ENCODE measurements around the gene C6orf120.

C6orf120 gene

DNA sequence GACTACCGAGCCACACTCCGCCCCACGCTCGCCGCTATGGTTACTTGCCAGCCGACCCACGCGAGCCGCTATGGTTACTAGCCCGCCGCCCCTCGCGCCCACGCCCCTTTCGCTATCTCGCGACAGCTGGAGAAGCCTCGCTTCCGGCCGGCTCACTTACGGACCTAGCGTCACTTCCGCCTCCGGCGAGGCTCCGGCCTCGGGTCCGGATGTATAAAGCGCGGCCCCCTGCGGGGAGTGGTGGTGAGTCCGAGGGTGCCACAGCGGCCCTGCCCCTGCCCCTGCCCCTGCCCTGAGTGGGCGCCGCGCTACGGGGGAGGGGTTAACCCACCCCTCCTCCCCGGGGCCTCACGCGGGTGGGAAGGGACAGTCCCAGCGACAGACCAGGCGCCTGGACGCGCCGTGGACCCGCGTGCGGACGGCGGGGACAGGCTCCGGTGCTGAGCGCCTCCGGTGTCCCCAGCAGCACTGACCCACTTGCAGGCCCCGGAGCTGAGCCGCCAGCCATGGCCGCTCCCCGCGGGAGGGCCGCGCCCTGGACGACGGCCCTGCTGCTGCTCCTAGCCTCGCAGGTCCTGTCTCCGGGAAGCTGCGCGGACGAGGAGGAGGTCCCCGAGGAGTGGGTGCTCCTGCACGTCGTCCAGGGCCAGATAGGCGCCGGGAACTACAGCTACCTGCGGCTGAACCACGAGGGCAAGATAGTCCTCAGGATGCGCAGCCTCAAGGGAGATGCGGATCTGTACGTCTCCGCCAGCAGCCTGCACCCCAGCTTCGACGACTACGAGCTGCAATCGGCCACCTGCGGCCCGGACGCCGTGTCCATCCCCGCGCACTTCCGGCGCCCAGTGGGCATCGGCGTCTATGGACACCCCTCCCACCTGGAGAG, at the start of gene C6orf120, which contains the start of gene WDR27:
Gene C6orf120 (plus strand): TSS at position 173 of the 886 bp plus-strand sequence. CDS start 334 bp downstream, at position 507.
Gene WDR27 (minus strand): TSS at position 76 of the 886 bp plus-strand sequence. CDS start 13,024 bp downstream, outside the sequence.
- peak; percentile 100 for DNase-seq

DNA sequence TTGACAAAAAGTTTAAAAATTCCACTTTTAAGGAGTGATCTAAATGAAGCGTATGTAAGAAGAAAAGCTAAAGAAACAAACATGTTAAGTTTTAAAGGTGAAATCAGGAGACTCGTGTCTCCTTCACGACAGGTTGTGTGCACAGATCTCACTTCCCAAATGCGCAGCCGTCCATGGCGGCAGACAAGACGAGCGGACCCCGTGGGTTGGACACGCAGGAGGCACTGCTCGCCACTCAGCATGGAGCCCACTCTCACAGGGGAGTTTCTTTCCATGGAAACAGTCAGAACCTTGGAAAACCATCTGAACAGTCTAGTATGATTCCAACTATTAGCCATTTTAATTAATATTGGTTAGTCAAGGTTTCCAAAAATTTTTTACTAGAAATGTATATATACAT, 49.0 kb upstream of the C6orf120 start:
- DNase-seq, result no peak

DNA sequence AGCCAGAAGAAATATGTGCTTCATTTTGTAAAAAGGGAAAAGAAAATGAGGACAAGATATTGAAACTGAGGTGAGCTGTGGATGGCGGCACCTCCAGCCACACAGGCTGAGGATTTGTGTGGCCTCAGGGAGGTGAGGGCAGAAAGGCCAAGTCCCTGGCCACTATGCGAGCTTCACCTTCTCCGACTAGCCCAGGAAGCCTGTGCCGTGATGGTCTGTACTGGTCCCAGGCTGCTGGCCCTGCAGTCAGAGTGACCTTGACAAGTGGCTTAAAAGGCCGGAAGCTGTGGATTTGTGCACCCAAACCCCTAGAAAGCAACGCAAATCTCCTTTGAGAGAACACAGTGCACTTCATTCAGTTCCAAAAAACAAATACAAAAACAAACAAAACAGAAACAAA, 48.2 kb upstream of the C6orf120 start:
- no peak for DNase-seq

DNA sequence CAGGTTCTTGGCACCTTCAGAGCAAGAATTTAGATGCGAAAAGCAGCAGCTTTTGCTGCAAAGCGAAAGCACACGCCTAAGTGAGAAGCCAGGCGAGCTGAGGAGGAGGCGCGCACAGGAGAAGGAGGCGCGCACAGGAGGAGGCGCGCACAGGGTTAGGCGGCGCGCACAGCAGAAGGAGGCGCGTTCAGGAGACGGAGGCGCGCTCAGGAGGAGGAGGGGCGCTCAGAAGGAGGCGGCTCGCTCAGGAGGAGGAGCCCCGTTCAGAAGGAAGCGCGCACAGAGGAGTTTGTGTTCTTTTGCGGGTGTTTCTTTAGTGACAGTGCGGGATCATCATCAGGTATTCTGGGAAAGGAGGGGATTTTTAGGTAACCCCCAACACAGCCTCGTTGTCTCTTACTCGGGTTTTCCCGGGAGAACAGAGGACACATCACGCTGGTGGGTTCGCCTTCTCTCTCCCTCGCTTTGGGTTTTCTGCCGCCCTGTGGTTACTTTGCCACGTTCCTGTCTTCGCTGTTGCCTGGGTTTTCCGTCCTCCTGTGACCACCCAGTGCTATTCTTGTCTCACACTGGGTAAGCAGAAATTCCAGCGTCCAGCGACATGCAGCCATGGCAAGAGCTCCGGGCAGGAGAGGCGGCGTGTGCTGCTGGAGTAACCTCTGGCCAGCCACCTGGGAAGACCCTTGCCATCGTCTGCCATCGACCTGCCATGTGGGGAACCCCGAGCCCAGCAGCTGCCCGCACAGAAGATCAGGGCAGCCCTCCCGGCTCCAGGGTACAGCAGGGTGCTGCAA, 47.1 kb upstream of the C6orf120 start:
- DNase-seq, result peak; percentile 58

DNA sequence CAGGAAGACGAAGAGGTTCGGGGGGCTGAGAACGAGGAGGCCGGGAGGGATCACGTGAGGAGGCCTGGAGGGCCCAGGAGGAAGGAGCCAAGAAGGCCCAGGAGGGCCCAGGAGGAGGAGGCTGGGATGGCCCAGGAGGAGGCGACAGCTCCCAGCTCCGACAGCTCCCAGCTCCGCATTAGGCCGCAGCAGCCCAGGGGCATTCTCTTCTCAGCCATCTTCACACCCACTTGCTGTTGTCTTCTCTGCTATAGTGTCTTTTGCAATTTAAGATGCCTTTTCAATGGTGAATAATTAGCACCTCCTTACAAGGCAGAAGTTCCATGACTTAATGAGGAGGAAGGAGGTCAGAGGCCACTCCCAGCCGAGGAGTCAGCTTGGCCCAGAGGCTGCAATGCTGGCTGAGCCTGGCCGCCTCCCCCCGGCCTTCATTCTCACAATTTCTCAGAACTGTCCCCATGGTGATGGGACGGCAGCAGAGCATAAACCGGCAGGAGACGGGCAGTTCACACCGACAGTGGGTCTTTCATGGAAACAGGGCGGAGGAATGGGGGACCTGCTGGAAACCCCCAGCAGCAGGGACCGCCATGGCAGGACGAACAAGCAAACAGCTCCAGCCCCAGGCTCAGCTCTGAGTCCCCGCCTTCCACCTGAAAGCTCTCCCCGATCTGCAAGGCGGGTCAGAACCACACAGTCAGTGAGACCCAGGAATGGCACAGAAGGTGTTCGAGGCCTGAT, 45.2 kb upstream of the C6orf120 start:
- DNase-seq, result no peak

DNA sequence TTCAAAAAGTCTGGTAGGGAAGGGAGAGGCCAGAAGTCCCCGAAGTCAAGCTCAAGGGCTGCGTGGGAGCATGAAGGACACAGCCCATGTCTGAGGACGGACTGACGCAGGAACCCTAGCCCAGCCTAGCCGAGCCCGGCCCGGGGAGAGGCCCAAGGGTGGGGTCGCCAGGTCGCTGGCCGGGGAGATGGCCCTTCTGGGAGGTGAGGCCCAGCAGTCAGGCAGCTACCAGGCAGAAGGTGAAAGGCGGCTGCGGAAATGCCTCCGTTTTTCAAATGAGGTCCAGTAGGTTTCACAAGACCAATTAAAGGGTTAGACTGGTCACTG, 44.7 kb upstream of the C6orf120 start:
- no peak for DNase-seq

DNA sequence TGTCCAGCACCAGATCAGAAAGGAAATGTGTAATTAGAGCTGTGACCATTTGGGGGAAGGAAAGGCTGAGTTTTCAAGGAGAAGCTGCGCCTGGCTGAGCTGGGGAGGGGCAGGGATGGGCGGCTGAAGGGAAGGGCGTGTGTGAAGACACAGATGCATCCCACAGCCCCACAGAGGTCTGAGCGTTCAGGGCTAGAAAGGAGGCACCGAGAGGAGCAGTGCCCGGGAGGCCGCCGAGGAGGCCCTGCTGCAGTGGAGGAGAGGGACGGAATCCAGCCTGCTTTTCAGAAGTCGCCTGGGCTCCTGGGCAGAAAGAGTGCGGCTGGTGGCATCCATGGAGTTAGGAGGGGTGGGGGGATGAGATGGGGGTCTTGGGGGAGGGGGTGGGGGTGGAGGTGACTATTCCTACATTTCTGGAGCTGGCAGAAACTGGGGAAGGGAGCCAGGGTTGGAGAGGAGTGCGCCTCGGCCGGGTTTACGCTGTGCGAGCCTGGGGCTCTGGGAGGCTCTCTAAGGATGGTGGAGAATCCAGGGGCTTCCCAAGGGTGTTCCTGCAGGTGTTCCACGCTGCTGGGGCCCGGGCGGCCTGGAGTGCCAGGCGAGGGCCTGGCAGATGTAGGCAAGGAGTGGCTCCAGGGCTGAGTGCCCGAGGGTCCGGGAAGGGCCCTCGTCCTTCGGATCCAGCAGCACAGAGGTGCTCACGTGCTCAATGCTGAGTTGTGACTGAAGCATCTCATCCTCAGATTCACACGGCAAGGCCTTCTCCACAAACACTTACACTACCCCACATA, 41.9 kb upstream of the C6orf120 start:
- no peak for DNase-seq

DNA sequence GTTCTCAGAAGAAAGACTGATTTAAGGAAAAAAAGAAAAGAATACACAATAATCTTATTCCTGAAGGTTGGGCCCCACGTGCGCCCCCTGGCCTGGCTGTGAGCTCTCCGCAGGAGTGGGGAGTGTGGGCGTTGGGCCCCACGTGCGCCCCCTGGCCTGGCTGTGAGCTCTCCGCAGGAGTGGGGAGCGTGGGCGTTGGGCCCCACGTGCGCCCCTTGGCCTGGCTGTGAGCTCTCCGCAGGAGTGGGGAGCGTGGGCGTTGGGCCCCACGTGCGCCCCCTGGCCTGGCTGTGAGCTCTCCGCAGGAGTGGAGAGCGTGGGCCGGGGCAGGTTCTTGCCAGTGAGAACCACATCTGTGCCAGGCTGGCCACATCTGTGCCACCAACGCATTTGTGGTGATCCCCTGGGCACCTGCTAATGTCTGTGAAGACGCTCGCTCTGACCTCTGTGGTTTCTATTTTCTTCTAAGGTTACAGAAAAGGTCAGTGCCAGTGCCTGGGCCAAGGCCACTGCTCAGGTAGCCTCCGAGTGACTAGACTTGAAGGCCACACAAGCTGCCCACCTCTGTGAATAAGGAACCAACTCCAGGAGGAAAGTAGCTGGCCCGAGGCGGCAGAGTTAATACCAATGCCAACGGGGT, 41.1 kb upstream of the C6orf120 start:
- DNase-seq, result no peak

DNA sequence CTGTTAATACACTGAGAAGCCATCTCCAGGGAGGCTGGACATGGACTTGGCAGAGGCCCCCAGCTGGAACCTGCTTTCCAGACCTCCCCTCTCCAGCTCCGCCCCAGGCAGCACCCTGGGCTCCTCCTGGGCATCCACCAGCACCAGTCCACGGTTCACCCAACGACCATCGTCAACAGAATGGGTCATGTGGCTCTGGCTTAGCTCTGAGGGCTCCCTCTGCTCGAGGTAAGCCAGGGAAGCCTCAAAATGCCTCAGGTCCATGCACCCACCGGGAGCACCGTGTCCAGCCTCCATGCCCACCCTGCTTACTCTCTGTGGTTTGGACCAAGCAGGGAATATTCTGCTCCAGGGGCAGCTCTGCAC, 40.6 kb upstream of the C6orf120 start:
- no peak for DNase-seq

DNA sequence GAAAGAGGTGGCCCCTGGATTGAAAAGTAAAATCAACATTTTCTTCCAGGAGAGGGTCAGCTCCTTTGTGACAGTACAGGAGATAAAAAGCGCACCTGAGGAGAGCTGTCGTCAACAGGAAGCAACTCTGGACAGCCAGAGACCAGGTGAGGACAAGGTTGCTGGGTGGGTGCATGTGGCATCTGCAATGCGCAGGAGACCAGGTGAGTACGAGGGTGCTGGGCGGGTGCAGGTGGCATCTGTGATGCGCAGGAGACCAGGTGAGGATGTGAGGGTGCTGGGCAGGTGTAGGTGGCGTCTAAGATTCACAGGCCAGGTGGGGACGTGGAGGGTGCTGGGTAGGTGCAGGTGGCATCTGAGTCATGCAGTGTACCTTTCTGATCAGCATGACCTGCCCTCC, 38.5 kb upstream of the C6orf120 start:
- no peak for DNase-seq

DNA sequence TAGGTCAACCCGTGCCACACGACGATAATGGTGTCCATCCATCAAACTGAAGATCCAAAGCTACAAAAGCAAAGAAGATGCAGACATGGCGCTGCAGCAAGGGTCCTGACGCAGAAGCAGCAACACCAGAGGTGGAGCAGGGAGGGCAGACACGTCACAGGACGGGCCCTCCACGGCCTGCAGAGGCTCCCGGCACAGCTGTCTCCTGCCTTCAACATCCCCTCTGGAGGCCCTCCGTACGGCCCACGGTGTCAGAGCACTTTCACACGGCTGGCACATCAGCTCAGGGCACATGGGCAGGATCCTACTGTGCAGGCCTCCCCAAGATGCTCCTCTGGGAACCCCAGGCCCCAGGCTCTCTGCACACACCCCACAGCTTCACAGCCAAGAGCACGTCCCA, 37.7 kb upstream of the C6orf120 start:
- DNase-seq, result no peak

DNA sequence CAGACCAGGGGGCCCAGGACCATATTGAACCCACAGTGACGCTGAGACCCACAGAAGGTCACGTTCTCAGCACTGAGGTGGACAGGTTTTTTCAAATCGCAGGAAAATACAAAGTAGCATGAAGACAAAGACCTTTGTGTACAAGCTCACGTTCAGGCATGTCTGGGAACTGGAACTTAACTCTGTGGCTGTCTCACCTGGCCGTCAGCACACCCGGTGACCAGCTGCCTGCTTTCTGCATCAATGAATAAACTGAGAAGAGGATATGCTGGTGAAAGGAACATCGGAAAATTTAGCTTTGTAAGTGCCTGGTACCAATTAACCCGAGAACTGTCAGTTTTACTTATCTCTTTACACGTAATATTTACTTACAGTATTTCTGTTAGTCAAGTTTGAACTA, 36.6 kb upstream of the C6orf120 start:
- no peak for DNase-seq

DNA sequence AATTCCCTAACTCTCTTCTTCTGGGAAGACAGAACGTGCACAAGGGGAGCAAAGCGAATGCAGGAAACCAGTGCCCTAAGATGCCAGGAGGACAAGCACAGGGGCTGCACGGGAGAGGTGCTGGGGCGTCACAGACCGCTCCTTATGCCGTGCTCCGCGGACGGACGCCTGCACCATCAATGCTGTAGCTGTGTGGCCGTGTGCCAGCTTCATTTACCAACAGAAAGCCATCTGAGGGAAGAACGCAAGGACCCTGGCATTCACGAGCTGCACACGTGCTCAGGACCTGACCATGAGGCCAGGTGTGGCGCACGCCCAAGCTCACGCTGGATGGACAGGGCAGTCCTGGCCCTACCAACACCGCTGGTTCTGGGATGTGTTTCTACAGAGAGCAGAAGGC, 35.5 kb upstream of the C6orf120 start:
- no peak for DNase-seq

DNA sequence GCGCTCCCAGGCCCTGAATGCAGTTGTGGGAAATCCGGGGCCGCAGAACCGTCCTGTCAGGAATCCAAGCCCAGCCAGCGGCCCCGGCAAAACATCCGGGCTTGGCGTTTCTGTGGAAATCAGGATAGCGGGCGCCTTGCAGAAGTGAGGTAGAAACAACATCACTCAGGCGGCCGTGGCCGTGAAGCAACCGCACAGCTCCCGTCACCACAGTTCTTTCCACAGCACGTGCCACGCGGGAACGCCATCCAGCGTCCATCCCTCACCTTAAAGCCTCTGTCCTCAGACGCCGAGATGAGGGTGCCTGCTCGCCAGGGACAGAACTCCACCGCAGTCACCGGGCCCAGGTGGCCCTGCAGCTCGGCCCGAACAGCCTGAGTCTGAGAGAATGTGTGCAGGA, 34.2 kb upstream of the C6orf120 start:
- DNase-seq, result no peak

DNA sequence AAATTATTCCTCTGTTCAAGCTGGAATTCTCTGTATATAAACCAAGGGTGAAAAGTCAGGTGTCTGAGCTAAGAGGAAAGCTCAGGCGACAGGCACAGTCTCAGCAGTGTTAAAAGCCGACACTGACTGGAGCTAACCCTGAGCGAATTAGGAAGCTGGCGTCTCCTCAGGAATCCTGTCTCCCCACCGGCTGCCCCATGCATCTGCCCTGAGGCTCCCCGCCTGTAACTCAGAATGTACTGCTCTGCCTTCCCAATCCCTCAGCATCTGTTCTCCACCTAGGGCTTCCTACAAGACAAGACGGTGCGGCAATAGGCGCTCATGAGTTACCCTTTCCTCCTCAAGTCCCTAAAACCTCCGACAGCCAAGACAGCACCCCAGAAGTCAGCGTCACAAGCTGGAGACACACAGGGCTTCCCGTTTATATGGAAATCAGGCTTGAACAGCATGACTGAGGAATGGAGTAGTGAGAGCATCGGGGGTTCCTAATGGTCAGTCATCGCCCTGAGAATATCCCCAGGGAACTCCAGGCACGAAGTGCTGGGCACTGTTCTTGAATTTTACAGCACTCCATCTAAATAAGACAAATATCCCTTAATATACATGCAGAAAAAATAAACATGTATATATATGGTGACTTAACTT, 33.6 kb upstream of the C6orf120 start:
- DNase-seq, result no peak

DNA sequence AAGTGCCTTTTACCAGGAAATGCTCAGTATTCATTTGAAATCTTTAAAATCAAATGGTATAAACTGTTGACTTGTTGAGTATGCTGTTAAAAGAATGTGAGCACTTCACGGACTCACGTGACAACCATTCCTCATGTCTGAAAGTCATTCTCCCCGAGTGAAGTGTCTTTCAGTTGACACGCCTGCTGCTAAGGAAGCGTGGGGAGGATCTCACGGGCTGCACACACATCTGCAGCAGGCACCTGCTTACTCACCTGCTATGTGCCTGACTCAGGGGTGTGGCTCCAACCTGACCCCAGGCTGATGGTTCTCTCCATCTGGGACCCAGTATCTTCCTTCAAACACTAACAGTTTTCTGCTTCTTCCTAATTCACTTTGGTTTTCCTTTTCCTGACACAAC, 32.8 kb upstream of the C6orf120 start:
- DNase-seq, result no peak

DNA sequence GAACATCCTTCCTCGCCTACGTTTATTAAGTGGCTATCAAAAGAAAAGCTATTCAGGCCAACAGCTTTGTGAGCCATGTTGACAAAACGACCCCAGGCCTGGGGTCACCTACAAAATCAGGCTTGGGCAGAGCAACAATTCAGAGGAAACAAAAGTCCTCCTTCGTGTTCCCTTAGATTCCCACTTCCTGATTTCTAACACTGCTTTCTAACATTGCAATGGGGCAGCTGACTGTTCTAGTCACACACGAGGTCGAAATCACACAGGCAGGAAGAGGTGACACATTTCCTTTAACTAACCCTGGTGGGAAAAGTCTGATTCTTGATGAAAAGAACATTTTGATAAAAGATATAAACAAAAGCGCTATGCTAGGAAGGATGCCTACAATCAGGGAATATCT, 32.0 kb upstream of the C6orf120 start:
- peak; percentile 81 for DNase-seq

DNA sequence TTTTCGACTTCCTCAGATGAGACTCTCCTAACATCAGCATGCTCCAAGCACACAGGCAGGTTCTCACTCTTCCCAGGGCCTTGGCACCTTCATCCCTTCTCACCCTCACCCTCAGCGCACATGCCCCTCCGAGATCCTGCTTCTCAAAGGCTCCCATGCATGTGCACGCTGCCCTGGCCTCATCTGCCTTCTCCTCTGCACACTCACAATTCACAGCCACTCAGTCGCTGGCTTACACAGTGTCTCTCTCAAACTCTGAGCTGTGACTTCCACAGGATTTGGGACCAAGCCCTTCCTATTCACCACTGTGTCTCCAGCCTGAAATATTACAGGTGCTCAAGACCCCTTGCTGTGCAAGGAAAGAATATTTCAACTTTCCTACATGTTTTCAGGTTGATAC, 30.4 kb upstream of the C6orf120 start:
- no peak for DNase-seq

DNA sequence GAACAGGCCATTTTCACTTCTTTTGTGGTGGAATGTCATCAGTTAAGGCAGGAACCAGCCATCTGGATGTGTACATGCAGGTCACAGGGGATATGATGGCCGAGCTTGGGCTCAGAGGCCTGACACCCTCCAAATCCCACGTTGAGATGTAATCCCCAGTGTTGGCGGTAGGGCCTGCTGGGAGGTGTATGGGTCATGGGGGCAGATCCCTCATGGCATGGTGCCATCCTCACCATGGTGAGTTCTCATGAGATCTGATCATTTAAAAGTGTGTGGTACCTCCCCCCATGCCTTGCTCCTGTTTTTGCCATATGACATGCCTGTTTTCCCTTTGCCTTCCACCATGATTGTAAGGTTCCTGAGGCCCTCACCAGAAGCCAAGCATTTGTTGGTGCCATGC, 26.9 kb upstream of the C6orf120 start:
- DNase-seq, result no peak

DNA sequence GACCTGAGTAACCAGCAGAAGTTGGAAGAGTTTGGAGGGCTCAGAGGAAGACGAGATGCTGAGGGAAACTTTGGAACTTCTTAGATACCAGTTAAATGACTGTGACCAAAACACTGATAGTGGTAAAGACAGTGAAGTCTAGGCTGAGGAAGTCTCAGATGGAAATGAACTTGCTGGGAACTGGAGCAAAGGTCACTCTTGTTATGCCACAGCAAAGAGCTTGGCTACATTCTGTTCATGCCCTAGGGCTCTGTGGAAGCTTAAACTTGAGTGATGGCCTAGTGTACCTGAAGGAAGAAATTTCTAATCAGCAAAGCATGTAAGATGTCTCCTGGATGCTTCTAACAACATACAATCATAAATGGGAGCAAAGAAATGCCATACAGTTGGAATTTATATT, 24.8 kb upstream of the C6orf120 start:
- no peak for DNase-seq

DNA sequence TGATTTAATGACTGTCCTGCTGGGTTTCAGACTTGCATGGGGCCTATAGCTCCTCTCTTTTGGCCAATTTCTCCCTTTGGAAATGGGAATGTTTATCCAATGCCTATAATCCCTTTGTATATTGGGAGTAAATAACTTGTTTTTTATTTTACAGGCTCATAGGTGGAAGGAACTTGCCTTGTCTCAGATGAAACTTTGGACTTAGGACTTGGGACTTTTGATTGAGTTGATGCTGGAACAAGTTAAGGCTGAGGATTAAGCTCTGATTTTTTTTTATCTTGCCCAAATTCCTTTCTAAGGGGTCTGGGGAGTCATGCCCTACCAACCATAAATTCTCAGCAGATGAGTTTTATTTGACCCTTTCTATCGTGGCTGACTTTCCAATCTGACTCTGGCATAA, 23.6 kb upstream of the C6orf120 start:
- no peak for DNase-seq

DNA sequence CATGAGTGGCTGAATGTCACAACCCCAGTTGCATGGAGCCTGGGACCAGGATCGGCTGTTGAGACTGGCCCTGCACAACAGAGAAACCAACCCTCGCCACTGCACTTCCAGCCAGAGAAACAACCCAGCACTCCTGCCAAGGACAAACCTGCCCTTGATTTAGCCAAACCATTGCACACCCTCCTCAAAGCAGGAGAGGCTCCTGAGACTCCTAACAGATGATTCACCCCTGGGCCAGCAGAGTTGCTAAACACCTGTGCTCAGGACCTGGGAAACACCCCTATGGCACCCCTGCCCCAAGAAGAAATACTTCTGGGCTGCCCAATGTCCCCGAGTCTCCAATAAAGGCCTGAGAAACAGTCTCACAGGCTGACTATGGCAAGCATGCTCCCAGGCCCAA, 17.9 kb upstream of the C6orf120 start:
- DNase-seq, result no peak
